WTC11 (cell line): Measurements from ENCODE around the gene PRAME. TPM values are rescaled to one million over a fixed set of nuclear protein-coding genes. Genes with fewer than 3 reads are reported as not detected.

Source experiments
- ATAC-seq: fragments of 200-7000 bp; cut with Tn5 transposase; 2 replicates; pipeline ENCODE4 v1.10.0; 2021; ENCODE audit warnings: mild to moderate bottlenecking, moderate library complexity
- CTCF ChIA-PET: fragments of 300-600 bp; sonication (Branson Sonifier 250); formaldehyde crosslinking; loops from one replicate; lab custom pipeline; 2021; ENCODE audit warnings: antibody characterized with exemption; lab: Charles Lee
- POLR2A ChIA-PET: fragments of 350-600 bp; sonication (Branson Sonifier 250); formaldehyde crosslinking; loops from one replicate; lab custom pipeline; 2021; ENCODE audit warnings: antibody characterized with exemption; lab: Charles Lee
- DNase-seq: peaks from one replicate; pipeline ENCODE4 v3.0.0; 2021; ENCODE audit warnings: low spot score
- H3K27ac Mint-ChIP-seq: 2 replicates; pipeline ENCODE4 v1.8.0; 2021; ENCODE audit warnings: mixed read lengths
- H3K27me3 Mint-ChIP-seq: 2 replicates; pipeline ENCODE4 v1.8.0; 2021; ENCODE audit warnings: low read depth, mild to moderate bottlenecking, moderate library complexity, mixed read lengths
- H3K36me3 Mint-ChIP-seq: 2 replicates; pipeline ENCODE4 v1.8.0; 2021; ENCODE audit warnings: mixed read lengths
- H3K4me1 Mint-ChIP-seq: 2 replicates; pipeline ENCODE4 v1.8.0; 2022; ENCODE audit warnings: mixed read lengths
- H3K4me3 Mint-ChIP-seq: 2 replicates; pipeline ENCODE4 v1.8.0; 2021; ENCODE audit warnings: mild to moderate bottlenecking, moderate library complexity, mixed read lengths
- H3K9me3 Mint-ChIP-seq: 2 replicates; pipeline ENCODE4 v1.8.0; 2021; ENCODE audit warnings: mixed read lengths
- CDX4 ChIP-seq: fragments of 250-450 bp; sonication (Bioruptor Pico); IDR thresholded peaks from 2 replicates; pipeline ENCODE4 v1.9.0; 2021; ENCODE audit warnings: moderate library complexity, mild to moderate bottlenecking, inconsistent platforms, borderline replicate concordance
- CREM ChIP-seq: sonication (generic); formaldehyde crosslinking; IDR thresholded peaks from 2 replicates; pipeline ENCODE4 v1.8.1; 2022; ENCODE audit warnings: mild to moderate bottlenecking, missing genetic modification reagents, moderate library complexity
- CTCF ChIP-seq: fragments of 200-600 bp; IDR thresholded peaks from 2 replicates; pipeline ENCODE4 v1.8.0; 2022; ENCODE audit warnings: antibody characterized with exemption
- E2F5 ChIP-seq: sonication (generic); formaldehyde crosslinking; IDR thresholded peaks from 2 replicates; pipeline ENCODE4 v1.8.1; 2022; ENCODE audit warnings: mild to moderate bottlenecking, moderate library complexity, missing genetic modification reagents
- ERG ChIP-seq: fragments of 250-450 bp; sonication (Bioruptor Pico); IDR thresholded peaks from 2 replicates; pipeline ENCODE4 v1.8.0; 2021; ENCODE audit warnings: mild to moderate bottlenecking
- ETV6 ChIP-seq: sonication (generic); formaldehyde crosslinking; IDR thresholded peaks from 2 replicates; pipeline ENCODE4 v1.8.1; 2022; ENCODE audit warnings: mild to moderate bottlenecking, missing genetic modification reagents
- FOXK1 ChIP-seq: sonication (generic); formaldehyde crosslinking; IDR thresholded peaks from 2 replicates; pipeline ENCODE4 v1.8.0; 2022; ENCODE audit warnings: mild to moderate bottlenecking, moderate library complexity, missing genetic modification reagents
- GABPB1 ChIP-seq: sonication (generic); formaldehyde crosslinking; IDR thresholded peaks from 2 replicates; pipeline ENCODE4 v1.8.1; 2023; ENCODE audit warnings: mild to moderate bottlenecking, missing genetic modification reagents
- KAT7 ChIP-seq: sonication (generic); formaldehyde crosslinking; IDR thresholded peaks from 2 replicates; pipeline ENCODE4 v1.8.1; 2023; ENCODE audit warnings: missing genetic modification reagents, mild to moderate bottlenecking, borderline replicate concordance
- NFATC4 ChIP-seq: fragments of 250-450 bp; sonication (Bioruptor Pico); IDR thresholded peaks from 2 replicates; pipeline ENCODE4 v1.9.0; 2021; ENCODE audit warnings: mild to moderate bottlenecking
- NFYB ChIP-seq: sonication (generic); formaldehyde crosslinking; conservative IDR thresholded peaks from 2 replicates; pipeline ENCODE4 v1.8.0; 2022; ENCODE audit warnings: low read depth, missing genetic modification reagents
- NR3C1 ChIP-seq: sonication (generic); formaldehyde crosslinking; conservative IDR thresholded peaks from 2 replicates; pipeline ENCODE4 v1.8.1; 2023; ENCODE audit warnings: low read depth, mild to moderate bottlenecking, missing genetic modification reagents
- PREB ChIP-seq: sonication (generic); formaldehyde crosslinking; IDR thresholded peaks from 2 replicates; pipeline ENCODE4 v1.8.1; 2022; ENCODE audit warnings: mild to moderate bottlenecking, missing genetic modification reagents, moderate library complexity, borderline replicate concordance
- PRRX2 ChIP-seq: fragments of 250-450 bp; sonication (Bioruptor Pico); IDR thresholded peaks from 2 replicates; pipeline ENCODE4 v1.8.0; 2021; ENCODE audit warnings: mild to moderate bottlenecking
- RORB ChIP-seq: fragments of 250-450 bp; sonication (Bioruptor Pico); IDR thresholded peaks from 2 replicates; pipeline ENCODE4 v1.9.0; 2021; ENCODE audit warnings: mild to moderate bottlenecking
- SMAD3 ChIP-seq: sonication (generic); formaldehyde crosslinking; IDR thresholded peaks from 2 replicates; pipeline ENCODE4 v1.8.0; 2022; ENCODE audit warnings: missing genetic modification reagents, mild to moderate bottlenecking, borderline replicate concordance
- TCF7 ChIP-seq: sonication (generic); formaldehyde crosslinking; IDR thresholded peaks from 2 replicates; pipeline ENCODE4 v1.8.0; 2022; ENCODE audit warnings: mild to moderate bottlenecking, low read depth, missing genetic modification reagents, moderate library complexity
- TP53 ChIP-seq: sonication (generic); formaldehyde crosslinking; IDR thresholded peaks from 2 replicates; pipeline ENCODE4 v1.8.1; 2023; ENCODE audit warnings: mild to moderate bottlenecking, missing genetic modification reagents
- ZBTB21 ChIP-seq: sonication (generic); formaldehyde crosslinking; IDR thresholded peaks from 2 replicates; pipeline ENCODE4 v1.8.1; 2023; ENCODE audit warnings: mild to moderate bottlenecking, missing genetic modification reagents, borderline replicate concordance
- ZNF138 ChIP-seq: sonication (generic); formaldehyde crosslinking; conservative IDR thresholded peaks from 2 replicates; pipeline ENCODE4 v1.8.1; 2022; ENCODE audit warnings: mild to moderate bottlenecking, moderate library complexity, missing genetic modification reagents
- ZNF219 ChIP-seq: sonication (generic); formaldehyde crosslinking; IDR thresholded peaks from 2 replicates; pipeline ENCODE4 v1.8.0; 2023; ENCODE audit warnings: missing genetic modification reagents, mild to moderate bottlenecking, borderline replicate concordance
- ZNF281 ChIP-seq: sonication (generic); formaldehyde crosslinking; IDR thresholded peaks from 2 replicates; pipeline ENCODE4 v1.8.0; 2023; ENCODE audit warnings: mild to moderate bottlenecking, missing genetic modification reagents
- ZNF317 ChIP-seq: sonication (generic); formaldehyde crosslinking; IDR thresholded peaks from 2 replicates; pipeline ENCODE4 v1.8.1; 2023; ENCODE audit warnings: low read depth, mild to moderate bottlenecking, moderate library complexity, missing genetic modification reagents, borderline replicate concordance
- ZNF396 ChIP-seq: fragments of 250-450 bp; sonication (Bioruptor Pico); IDR thresholded peaks from 2 replicates; pipeline ENCODE4 v1.8.0; 2021; ENCODE audit warnings: mild to moderate bottlenecking, moderate library complexity, borderline replicate concordance
- total RNA-seq: library from RNA; stranded (reverse); gene quantifications from 3 replicates; pipeline ENCODE4 v1.2.3, GENCODE V29; 2021
- TF ChIP-seq, protein P1 (sequence below): sonication (generic); formaldehyde crosslinking; IDR thresholded peaks from 2 replicates; pipeline ENCODE4 v1.8.0; 2022; ENCODE audit warnings: mild to moderate bottlenecking, missing genetic modification reagents
- TF ChIP-seq, protein P2 (sequence below): sonication (generic); formaldehyde crosslinking; IDR thresholded peaks from 2 replicates; pipeline ENCODE4 v1.8.1; 2023; ENCODE audit warnings: mild to moderate bottlenecking, missing genetic modification reagents, moderate library complexity

PRAME gene
- total RNA-seq, 1 experiment from 2014 or later = 1.5 TPM

- TF ChIP-seq ZNF396 (CRISPR knock-in tag) (no peak), SMAD3 (no peak), ZNF219 (CRISPR knock-in tag) (no peak), RORB (CRISPR knock-in tag) (no peak), CDX4 (no peak), E2F5 (CRISPR knock-in tag) (no peak), CREM (CRISPR knock-in tag) (no peak), TP53 (CRISPR knock-in tag) (no peak), PREB (CRISPR knock-in tag) (no peak), KAT7 (CRISPR knock-in tag) (no peak), TCF7 (no peak), NR3C1 (CRISPR knock-in tag) (no peak), PRRX2 (CRISPR knock-in tag) (no peak), NFYB (CRISPR knock-in tag) (no peak), CTCF (no peak), ZNF317 (CRISPR knock-in tag) (no peak), FOXK1 (CRISPR knock-in tag) (no peak), ZBTB21 (CRISPR knock-in tag) (no peak)
- TF ChIP-seq, protein P1, sequence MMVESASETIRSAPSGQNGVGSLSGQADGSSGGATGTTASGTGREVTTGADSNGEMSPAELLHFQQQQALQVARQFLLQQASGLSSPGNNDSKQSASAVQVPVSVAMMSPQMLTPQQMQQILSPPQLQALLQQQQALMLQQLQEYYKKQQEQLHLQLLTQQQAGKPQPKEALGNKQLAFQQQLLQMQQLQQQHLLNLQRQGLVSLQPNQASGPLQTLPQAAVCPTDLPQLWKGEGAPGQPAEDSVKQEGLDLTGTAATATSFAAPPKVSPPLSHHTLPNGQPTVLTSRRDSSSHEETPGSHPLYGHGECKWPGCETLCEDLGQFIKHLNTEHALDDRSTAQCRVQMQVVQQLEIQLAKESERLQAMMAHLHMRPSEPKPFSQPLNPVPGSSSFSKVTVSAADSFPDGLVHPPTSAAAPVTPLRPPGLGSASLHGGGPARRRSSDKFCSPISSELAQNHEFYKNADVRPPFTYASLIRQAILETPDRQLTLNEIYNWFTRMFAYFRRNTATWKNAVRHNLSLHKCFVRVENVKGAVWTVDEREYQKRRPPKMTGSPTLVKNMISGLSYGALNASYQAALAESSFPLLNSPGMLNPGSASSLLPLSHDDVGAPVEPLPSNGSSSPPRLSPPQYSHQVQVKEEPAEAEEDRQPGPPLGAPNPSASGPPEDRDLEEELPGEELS (CRISPR knock-in tag) = no peak
- DNase-seq = no peak
- Mint-ChIP-seq H3K9me3 (no peaks in the 10 kb centered on the region), H3K4me1 (no peaks in the 10 kb centered on the region), H3K27me3 (peaks cover 97% of the 10 kb centered on the region), H3K36me3 (no peaks in the 10 kb centered on the region), H3K4me3 (no peak overlapping the region), H3K27ac (no peak overlapping the region)
- ChIA-PET CTCF (interaction anchor here (1.2 kb wide), 1 partner anchor 10 kb away, joined by 5 read pairs; the partner anchor contains the start of gene PRAME), POLR2A (no interaction called here)
- no peak for ATAC-seq
These were observed 10.2 kb downstream of the PRAME start for GRCh38 chr22:22548910-22549309.

- DNase-seq = no peak
- Mint-ChIP-seq H3K27me3 (peaks cover 97% of the 10 kb centered on the region), H3K27ac (no peak overlapping the region), H3K36me3 (no peaks in the 10 kb centered on the region), H3K4me1 (no peaks in the 10 kb centered on the region), H3K4me3 (no peak overlapping the region), H3K9me3 (no peaks in the 10 kb centered on the region)
- ATAC-seq = no peak
- ChIA-PET POLR2A (no interaction called here), CTCF (interaction anchor here (1.2 kb wide), 1 partner anchor 11 kb away, joined by 5 read pairs; the partner anchor contains the start of gene PRAME)
- TF ChIP-seq ZNF281 (CRISPR knock-in tag) (no peak), ZNF138 (CRISPR knock-in tag) (no peak), ETV6 (CRISPR knock-in tag) (no peak), NFATC4 (CRISPR knock-in tag) (no peak), TCF7 (no peak), GABPB1 (CRISPR knock-in tag) (no peak), ERG (CRISPR knock-in tag) (no peak)
- TF ChIP-seq, protein P2, sequence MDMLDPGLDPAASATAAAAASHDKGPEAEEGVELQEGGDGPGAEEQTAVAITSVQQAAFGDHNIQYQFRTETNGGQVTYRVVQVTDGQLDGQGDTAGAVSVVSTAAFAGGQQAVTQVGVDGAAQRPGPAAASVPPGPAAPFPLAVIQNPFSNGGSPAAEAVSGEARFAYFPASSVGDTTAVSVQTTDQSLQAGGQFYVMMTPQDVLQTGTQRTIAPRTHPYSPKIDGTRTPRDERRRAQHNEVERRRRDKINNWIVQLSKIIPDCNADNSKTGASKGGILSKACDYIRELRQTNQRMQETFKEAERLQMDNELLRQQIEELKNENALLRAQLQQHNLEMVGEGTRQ (CRISPR knock-in tag) = no peak
These were observed 10.7 kb downstream of the PRAME start for GRCh38 chr22:22548317-22548716.
